B cell (primary cell): ENCODE data around the gene PRKCZ. TPM values are rescaled to one million over a fixed set of nuclear protein-coding genes. Genes with fewer than 3 reads are reported as not detected.
A peak's percentile ranks its signal among the peaks of the same experiment; 100 is the strongest.

Experiments used
- ATAC-seq: fragments of 200-7000 bp; cut with Tn5 transposase; one replicate; pipeline ENCODE4 v1.10.0; 2021; ENCODE audit warnings: low read depth, mild to moderate bottlenecking, moderate number of reproducible peaks, moderate library complexity
- CTCF ChIA-PET: fragments of 350-600 bp; sonication (Branson Sonifier 250); formaldehyde crosslinking; loops from one replicate; lab custom pipeline; 2021; ENCODE audit warnings: antibody characterized with exemption, inconsistent platforms; lab: Charles Lee
- POLR2A ChIA-PET: fragments of 350-600 bp; sonication (Branson Sonifier 250); formaldehyde crosslinking; loops from one replicate; lab custom pipeline; 2021; ENCODE audit warnings: antibody characterized with exemption; lab: Charles Lee
- DNase-seq: peaks from one replicate; pipeline ENCODE4 v3.0.0; 2013
- H2AFZ ChIP-seq: 2 replicates; pipeline ENCODE4 v1.6.1; 2012; ENCODE audit warnings: mild to moderate bottlenecking, low read depth, low read length; ENCODE audit not compliant: insufficient read depth, poor library complexity, severe bottlenecking
- H3K27ac ChIP-seq, 2 donors: 1 replicate in 1 of 2; 2 replicates in 1 of 2; pipeline ENCODE4 v1.5.1; 2012 to 2013; ENCODE audit warnings: low read length in 2 of 2, mild to moderate bottlenecking in 2 of 2, moderate library complexity in 1 of 2
- H3K27me3 ChIP-seq, 4 experiments: fragments of 200-600 bp in 1 of 4; sonication (generic) in 1 of 4; replicated peaks in 1 of 4; 1 replicate in 2 of 4; 2 replicates in 2 of 4; pipeline versions ENCODE4 v1.6.1 to v1.7.0; 2013 to 2016; ENCODE audit warnings: low read length in 3 of 4, mild to moderate bottlenecking in 2 of 4, mixed read lengths in 1 of 4, moderate library complexity in 1 of 4; ENCODE audit not compliant: insufficient read depth in 4 of 4, control insufficient read depth in 3 of 4; ENCODE audit errors: control extremely low read depth in 1 of 4
- H3K36me3 ChIP-seq, 2 experiments: replicated peaks in 1 of 2; 1 replicate in 1 of 2; 2 replicates in 1 of 2; pipeline versions ENCODE4 v1.6.1 to v1.7.1; 2013; ENCODE audit warnings: low read length in 1 of 2; ENCODE audit not compliant: insufficient read depth in 2 of 2, control insufficient read depth in 1 of 2; ENCODE audit errors: control extremely low read depth in 1 of 2, extremely low read depth in 1 of 2
- H3K4me1 ChIP-seq, 2 donors: fragments of 200-600 bp in 1 of 2; sonication (generic) in 1 of 2; 1 replicate in 1 of 2; 2 replicates in 1 of 2; pipeline versions ENCODE4 v1.5.1 to v1.6.1; 2013 to 2017; ENCODE audit warnings: low read length in 2 of 2; ENCODE audit not compliant: control insufficient read depth in 2 of 2, insufficient read depth in 2 of 2
- H3K4me2 ChIP-seq: replicated peaks from 2 replicates; pipeline ENCODE3; 2012; ENCODE audit warnings: mild to moderate bottlenecking, low read depth, low read length; ENCODE audit not compliant: poor library complexity, severe bottlenecking
- H3K4me3 ChIP-seq, 5 experiments: fragments of 200-600 bp in 1 of 5; sonication (generic) in 1 of 5; 1 replicate in 3 of 5; 2 replicates in 2 of 5; pipeline versions ENCODE4 v1.5.1 to v1.7.0; 2011 to 2016; ENCODE audit warnings: low read length in 4 of 5, mild to moderate bottlenecking in 4 of 5, low read depth in 2 of 5, control low read depth in 1 of 5, moderate library complexity in 1 of 5; ENCODE audit not compliant: insufficient read depth in 1 of 5; ENCODE audit errors: control extremely low read depth in 1 of 5, extremely low read depth in 1 of 5
- H3K79me2 ChIP-seq: fragments of 200-600 bp; sonication (generic); one replicate; pipeline ENCODE4 v1.6.0; 2016; ENCODE audit warnings: low read length; ENCODE audit not compliant: control insufficient read depth, insufficient read depth
- H3K9ac ChIP-seq: fragments of 200-600 bp; sonication (generic); 2 replicates; pipeline ENCODE4 v1.6.1; 2017; ENCODE audit warnings: mild to moderate bottlenecking, low read length, moderate library complexity
- H3K9me3 ChIP-seq, 3 donors: one replicate each; pipeline versions ENCODE4 v1.6.1 to v1.7.1; 2013; ENCODE audit warnings: low read length in 2 of 3; ENCODE audit not compliant: control insufficient read depth in 2 of 3, insufficient read depth in 1 of 3; ENCODE audit errors: control extremely low read depth in 1 of 3
- H4K20me1 ChIP-seq: 2 replicates; pipeline ENCODE4 v1.6.0; 2012; ENCODE audit warnings: mild to moderate bottlenecking, low read length; ENCODE audit not compliant: insufficient read depth, control insufficient read depth, poor library complexity, severe bottlenecking
- H3K27ac Mint-ChIP-seq: one replicate; pipeline ENCODE4 v1.8.0; 2021; ENCODE audit warnings: mixed read lengths
- H3K27me3 Mint-ChIP-seq: one replicate; pipeline ENCODE4 v1.8.0; 2021; ENCODE audit warnings: mixed read lengths
- H3K4me1 Mint-ChIP-seq: one replicate; pipeline ENCODE4 v1.8.0; 2021; ENCODE audit warnings: mixed read lengths
- H3K4me3 Mint-ChIP-seq: one replicate; pipeline ENCODE4 v1.8.0; 2021; ENCODE audit warnings: mixed read lengths
- H3K9me3 Mint-ChIP-seq: one replicate; pipeline ENCODE4 v1.8.0; 2022; ENCODE audit warnings: mixed read lengths; ENCODE audit not compliant: insufficient read depth
- EZH2 ChIP-seq: IDR thresholded peaks from 2 replicates; pipeline ENCODE4 v1.6.1; 2012; ENCODE audit warnings: borderline replicate concordance, low read depth, mild to moderate bottlenecking, moderate library complexity, low read length; ENCODE audit not compliant: insufficient read depth, poor library complexity, severe bottlenecking
- WGBS: methylation state at CpG from one replicate; pipeline ENCODE4 v1.1.5; 2013; ENCODE audit warnings: missing lambda C conversion rate; ENCODE audit not compliant: insufficient coverage; 5-methylcytosine and 5-hydroxymethylcytosine counted together
- intact Hi-C: fragments of 100-400 bp; cut with micrococcal nuclease; formaldehyde crosslinking; loops from one replicate; pipeline ENCODE4 v1.10.0; 2022
- polyA plus RNA-seq: library from polyadenylated mRNA; depleted of rRNA; stranded (reverse); fragments of >200 nt; gene quantifications from 2 replicates; pipeline ENCODE4 v1.2.3, GENCODE V29; 2012
- total RNA-seq, 2 donors: library from RNA; stranded (reverse); fragments of 120-200 nt in 1 of 2; gene quantifications; 1 replicate in 1 of 2; 2 replicates in 1 of 2; pipeline versions ENCODE4 v1.2.3 to v1.2.4, GENCODE V29; 2013 to 2022
- TF ChIP-seq, protein P1 (sequence below): fragments of 200-600 bp; IDR thresholded peaks from one replicate; pipeline ENCODE4 v1.8.0; 2022; ENCODE audit warnings: antibody characterized with exemption, mild to moderate bottlenecking

PRKCZ gene
- total and polyA plus RNA-seq, 2 donors (not counting 1 experiment from before 2014, with no cell fraction given): 17.9 to 53.2 TPM

DNA sequence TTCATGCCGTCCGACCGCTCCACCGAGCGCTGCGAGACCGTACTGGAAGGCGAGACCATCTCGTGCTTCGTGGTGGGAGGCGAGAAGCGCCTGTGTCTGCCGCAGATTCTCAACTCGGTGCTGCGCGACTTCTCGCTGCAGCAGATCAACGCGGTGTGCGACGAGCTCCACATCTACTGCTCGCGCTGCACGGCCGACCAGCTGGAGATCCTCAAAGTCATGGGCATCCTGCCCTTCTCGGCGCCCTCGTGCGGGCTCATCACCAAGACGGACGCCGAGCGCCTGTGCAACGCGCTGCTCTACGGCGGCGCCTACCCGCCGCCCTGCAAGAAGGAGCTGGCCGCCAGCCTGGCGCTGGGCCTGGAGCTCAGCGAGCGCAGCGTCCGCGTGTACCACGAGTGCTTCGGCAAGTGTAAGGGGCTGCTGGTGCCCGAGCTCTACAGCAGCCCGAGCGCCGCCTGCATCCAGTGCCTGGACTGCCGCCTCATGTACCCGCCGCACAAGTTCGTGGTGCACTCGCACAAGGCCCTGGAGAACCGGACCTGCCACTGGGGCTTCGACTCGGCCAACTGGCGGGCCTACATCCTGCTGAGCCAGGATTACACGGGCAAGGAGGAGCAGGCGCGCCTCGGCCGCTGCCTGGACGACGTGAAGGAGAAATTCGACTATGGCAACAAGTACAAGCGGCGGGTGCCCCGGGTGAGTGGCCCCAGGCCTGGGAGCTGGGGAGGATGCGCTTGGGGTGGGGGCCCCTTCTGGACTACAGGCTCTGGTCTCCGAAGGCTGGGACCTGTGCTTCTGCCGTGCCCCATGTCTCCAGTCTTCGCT, 179.0 kb downstream of the PRKCZ start:
- H3K9me3 ChIP-seq: no peaks in the 10 kb centered on the region
- intact Hi-C loops: loop anchor here (1.0 to 5.0 kb wide), 2 partner anchors 152 to 1673 kb away; partner anchors contain the start of gene C1orf174
- H3K4me2 ChIP-seq: peak overlapping the region; percentile 89
- Mint-ChIP-seq H3K4me3 (peak overlapping the region; percentile 98), H3K9me3 (no peaks in the 10 kb centered on the region), H3K27me3 (no peaks in the 10 kb centered on the region), H3K27ac (peak overlapping the region; percentile 94), H3K4me1 (peaks cover 51% of the 10 kb centered on the region)
- H3K36me3 ChIP-seq: peaks cover 0 to 3% of the 10 kb centered on the region in 2 experiments
- peak overlapping the region in 1 of 2 donors; percentile 93 for H3K27ac ChIP-seq
- peak overlapping the region; percentile 46 to 82 (median 68) for H3K4me3 ChIP-seq
- peaks cover 55% of the 10 kb centered on the region for H3K79me2 ChIP-seq
- peaks cover 54% of the 10 kb centered on the region for H4K20me1 ChIP-seq
- no peak for TF ChIP-seq EZH2
- TF ChIP-seq, protein P1, sequence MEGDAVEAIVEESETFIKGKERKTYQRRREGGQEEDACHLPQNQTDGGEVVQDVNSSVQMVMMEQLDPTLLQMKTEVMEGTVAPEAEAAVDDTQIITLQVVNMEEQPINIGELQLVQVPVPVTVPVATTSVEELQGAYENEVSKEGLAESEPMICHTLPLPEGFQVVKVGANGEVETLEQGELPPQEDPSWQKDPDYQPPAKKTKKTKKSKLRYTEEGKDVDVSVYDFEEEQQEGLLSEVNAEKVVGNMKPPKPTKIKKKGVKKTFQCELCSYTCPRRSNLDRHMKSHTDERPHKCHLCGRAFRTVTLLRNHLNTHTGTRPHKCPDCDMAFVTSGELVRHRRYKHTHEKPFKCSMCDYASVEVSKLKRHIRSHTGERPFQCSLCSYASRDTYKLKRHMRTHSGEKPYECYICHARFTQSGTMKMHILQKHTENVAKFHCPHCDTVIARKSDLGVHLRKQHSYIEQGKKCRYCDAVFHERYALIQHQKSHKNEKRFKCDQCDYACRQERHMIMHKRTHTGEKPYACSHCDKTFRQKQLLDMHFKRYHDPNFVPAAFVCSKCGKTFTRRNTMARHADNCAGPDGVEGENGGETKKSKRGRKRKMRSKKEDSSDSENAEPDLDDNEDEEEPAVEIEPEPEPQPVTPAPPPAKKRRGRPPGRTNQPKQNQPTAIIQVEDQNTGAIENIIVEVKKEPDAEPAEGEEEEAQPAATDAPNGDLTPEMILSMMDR: no peak
- DNase-seq (peak; percentile 77), ATAC-seq (no peak)
- H3K4me1 ChIP-seq: peaks cover 49 to 57% of the 10 kb centered on the region in 2 donors
- 11% methylated on average over 77 of the region's 77 CpGs for WGBS
- no peaks in the 10 kb centered on the region for H3K27me3 ChIP-seq
- CTCF ChIA-PET: interaction anchor here (0.8 to 3.9 kb wide), 17 partner anchors 11 to 162 kb away, joined by 3 to 22 read pairs (median 4); partner anchors contain the start of genes FAAP20, MORN1 and RER1
- H2AFZ ChIP-seq: no peak overlapping the region
- POLR2A ChIA-PET: interaction anchor here (0.8 to 3.4 kb wide), 10 partner anchors 17 to 162 kb away, joined by 3 to 30 read pairs (median 4); partner anchors contain the start of genes FAAP20, MORN1 and RER1
- peak overlapping the region; percentile 72 for H3K9ac ChIP-seq
